ENCODE measurements around the gene FANCC.

FANCC gene

GRCh38 chr9:95060234-95060633, 257.3 kb downstream of the FANCC start:
- no peak for DNase-seq

- DNase-seq: no peak
Observed at GRCh38 chr9:95058795-95059386, 258.6 kb downstream of the FANCC start.

- no peak for DNase-seq
Observed at GRCh38 chr9:95058121-95058785, 259.3 kb downstream of the FANCC start.

GRCh38 chr9:95057101-95057500, 260.4 kb downstream of the FANCC start:
- no peak for DNase-seq

- DNase-seq: no peak
Observed at GRCh38 chr9:95055851-95056551, 261.5 kb downstream of the FANCC start.

- DNase-seq: no peak
Observed at GRCh38 chr9:95055334-95055850, 262.1 kb downstream of the FANCC start.

GRCh38 chr9:95053611-95054570, 263.6 kb downstream of the FANCC start:
- no peak for DNase-seq

GRCh38 chr9:95049761-95050160, 267.7 kb downstream of the FANCC start:
- DNase-seq: no peak

All from central memory CD4-positive, alpha-beta T cell (primary cell).